HT-29 (cell line): ENCODE data around the gene ZDHHC8. TPM values are rescaled to one million over a fixed set of nuclear protein-coding genes. Genes with fewer than 3 reads are reported as not detected.

Experiments used
- DNase-seq: peaks from one replicate; pipeline ENCODE4 v3.0.0-alpha.2; 2015; ENCODE audit warnings: low spot score
- total RNA-seq: library from RNA; depleted of rRNA; stranded (reverse); fragments of >200 nt; shearing (Covaris generic); gene quantifications from 2 replicates; pipeline ENCODE4 v1.2.3, GENCODE V29; 2014; rRNA removed

Gene ZDHHC8, protein sequence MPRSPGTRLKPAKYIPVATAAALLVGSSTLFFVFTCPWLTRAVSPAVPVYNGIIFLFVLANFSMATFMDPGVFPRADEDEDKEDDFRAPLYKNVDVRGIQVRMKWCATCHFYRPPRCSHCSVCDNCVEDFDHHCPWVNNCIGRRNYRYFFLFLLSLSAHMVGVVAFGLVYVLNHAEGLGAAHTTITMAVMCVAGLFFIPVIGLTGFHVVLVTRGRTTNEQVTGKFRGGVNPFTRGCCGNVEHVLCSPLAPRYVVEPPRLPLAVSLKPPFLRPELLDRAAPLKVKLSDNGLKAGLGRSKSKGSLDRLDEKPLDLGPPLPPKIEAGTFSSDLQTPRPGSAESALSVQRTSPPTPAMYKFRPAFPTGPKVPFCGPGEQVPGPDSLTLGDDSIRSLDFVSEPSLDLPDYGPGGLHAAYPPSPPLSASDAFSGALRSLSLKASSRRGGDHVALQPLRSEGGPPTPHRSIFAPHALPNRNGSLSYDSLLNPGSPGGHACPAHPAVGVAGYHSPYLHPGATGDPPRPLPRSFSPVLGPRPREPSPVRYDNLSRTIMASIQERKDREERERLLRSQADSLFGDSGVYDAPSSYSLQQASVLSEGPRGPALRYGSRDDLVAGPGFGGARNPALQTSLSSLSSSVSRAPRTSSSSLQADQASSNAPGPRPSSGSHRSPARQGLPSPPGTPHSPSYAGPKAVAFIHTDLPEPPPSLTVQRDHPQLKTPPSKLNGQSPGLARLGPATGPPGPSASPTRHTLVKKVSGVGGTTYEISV
- total RNA-seq, result 62.9 and 94.8 TPM in 2 replicates

DNA sequence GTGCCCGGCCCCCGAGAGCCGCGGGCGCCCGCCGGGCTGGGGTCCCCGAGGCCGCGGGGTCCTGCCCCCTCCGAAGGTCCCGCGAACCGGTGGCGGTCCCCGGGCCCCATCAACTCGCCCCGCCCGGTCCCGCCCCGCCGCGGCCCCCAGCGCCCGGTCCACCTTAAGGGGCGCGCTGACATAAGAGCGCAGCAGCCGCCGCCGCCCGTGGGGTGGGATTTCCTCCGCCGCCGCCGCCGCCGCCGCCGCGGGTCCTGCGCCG is at the start of gene ZDHHC8:
ZDHHC8 (plus strand) TSS at position 208 of the 262 bp plus-strand sequence. CDS start 144 bp downstream, outside the sequence.
- no peak for DNase-seq

DNA sequence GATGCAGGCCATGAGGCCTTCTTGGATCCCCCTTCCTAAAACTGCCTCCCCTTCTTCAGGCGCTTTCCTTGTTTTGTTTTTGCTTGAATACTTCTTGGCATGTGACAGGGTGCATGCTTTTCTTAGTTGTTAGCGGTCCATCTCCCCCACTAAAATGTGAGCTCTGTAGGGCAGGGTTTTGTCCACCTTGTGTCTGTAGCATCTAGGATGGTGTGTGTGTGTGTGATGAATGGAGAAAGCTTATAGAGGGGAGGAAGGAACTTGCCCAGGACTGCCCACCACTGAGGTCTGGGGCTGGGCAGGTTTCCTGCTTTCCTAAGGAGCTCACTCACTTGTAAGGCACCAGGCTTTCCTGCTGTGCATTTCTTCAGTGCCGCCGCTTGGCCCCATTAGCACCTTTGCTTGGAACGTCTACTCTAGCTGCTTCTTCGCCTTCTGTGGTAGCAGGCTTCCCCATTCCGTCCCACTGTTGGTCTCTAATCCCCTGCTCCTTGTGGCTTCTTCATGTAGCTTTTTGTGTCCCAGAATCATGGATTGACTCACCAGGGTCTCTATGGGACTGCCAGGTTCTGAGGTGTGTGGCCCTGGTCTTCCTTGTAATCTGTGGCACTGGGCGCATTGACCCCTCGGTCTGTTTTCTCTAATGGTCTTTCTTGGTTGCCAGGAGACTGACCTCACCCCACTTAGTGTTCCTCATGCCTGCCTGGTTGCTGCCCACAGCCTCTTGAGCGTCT is 48.3 kb upstream of the ZDHHC8 start:
- no peak for DNase-seq

DNA sequence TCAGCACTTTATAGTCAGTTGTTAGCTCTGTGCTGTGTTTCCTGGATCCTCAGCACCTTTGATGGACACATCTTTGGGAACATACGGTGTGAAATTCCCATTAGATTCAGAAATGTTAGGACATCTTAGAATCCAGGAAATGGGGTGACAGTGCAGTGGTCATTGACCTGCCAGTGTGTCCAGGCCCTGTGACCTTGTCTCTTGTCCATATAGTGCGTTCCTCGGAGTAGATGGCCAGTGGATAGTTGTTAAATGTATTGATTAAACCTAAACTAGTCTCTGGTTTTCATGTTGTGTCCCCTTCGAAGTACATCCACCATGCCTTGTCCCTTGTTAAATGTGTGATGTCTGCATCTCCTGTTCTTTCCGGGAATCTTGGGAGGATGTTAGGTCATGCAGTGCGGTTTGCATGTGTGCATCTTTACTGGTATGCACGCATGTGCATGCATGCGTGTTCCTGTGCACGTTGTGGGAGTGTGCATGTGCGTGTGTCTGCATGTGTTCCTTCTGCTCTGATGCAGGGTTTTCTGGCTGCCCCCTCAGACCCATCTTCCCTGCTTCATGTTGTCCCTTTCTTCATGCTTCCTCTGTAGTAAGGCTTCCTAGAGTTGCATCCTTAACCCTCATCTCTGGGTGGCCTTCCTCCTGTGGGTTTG is 47.6 kb upstream of the ZDHHC8 start:
- no peak for DNase-seq

DNA sequence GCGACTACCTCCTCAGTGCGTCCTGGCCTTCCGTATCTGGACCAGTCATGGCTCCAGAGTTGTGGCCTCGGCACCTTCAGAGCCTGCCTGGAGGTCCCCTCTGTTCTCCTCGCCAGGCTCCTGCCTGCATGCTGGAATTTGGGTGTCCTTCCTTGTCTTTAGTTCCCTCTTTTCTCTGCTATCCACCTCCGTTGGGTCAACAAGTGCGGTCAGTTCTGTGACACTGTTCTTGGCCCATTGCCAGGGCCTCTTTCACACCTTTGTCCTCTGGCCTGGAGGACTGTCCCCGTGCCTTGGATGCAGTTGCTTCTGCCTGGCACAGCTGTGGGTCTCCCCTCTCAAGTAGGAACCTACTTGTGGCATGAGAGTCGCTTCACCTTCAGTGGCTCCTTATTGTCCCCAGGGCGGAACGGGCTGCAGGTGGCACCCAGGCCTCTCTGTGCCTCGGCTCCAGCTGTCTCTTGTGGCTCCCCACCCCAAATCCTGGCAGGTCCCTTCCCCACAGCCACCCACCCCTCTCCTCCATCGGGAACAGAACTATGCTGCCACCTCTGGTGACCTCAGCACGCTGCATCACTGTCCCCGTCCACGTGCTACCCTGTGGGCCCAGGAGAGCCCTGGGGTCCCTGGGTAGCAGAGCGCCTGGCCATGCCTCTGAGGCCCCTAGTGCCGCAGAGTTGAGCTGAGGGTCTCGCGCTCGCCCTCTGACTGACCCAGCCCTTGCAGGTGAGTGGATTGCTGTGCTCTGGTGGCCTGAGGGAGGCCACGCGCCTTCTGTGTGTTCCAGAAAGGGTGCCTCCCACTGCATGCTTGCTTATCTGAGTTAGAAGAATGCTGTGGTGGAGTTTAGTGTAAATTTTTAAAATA is 46.8 kb upstream of the ZDHHC8 start:
- peak; percentile 67 for DNase-seq

DNA sequence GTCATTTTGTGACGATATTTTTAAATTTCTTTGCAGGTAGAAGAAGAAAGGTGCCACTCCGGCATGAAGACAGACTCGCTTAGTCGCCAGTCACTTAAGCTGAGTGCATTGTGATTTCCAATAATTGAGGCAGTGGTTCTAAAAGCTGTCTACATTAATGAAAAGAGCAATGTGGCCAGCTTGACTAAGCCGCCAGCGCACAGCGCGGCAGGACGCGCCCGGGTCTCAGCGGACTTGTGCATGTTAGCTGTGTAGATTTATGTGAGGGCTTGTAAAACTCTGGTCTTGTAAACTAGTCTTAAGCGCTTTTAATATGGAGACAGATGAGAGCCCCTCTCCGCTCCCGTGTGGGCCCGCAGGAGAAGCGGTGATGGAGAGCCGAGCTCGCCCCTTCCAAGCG is 46.0 kb upstream of the ZDHHC8 start:
- DNase-seq, result no peak

DNA sequence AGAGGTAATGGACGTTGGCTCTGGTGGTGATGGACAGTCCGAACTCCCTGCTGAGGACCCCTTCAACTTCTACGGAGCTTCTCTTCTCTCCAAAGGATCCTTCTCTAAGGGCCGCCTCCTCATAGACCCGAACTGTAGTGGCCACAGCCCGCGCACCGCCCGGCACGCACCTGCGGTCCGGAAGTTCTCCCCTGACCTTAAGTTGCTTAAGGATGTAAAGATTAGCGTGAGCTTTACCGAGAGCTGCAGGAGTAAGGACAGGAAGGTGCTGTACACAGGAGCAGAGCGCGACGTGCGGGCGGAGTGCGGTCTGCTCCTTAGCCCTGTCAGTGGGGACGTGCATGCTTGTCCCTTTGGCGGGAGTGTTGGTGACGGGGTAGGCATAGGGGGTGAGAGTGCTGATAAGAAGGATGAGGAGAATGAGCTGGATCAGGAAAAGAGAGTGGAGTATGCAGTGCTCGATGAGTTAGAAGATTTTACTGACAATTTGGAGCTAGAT is 45.5 kb upstream of the ZDHHC8 start:
- DNase-seq, result no peak

DNA sequence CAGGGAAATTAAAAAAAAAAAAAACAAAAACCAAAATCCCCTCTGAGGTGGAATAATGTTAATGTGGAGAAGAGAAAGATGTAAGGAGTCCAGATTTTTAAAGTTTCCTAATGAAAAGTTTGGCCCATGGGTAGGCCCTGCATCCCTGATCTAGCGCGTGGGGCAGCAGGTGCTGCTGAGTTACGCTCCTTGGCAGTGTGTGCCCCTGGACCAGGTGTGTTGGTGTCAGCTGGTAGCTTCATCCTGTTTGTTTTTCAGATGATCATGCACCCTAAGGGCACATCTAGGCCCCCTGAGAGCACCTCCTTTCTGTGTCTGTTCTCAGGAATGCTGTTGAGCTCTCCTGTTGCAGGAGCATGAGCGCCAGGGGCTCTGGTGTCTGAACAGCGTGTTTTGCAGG is 44.8 kb upstream of the ZDHHC8 start:
- DNase-seq, result no peak

DNA sequence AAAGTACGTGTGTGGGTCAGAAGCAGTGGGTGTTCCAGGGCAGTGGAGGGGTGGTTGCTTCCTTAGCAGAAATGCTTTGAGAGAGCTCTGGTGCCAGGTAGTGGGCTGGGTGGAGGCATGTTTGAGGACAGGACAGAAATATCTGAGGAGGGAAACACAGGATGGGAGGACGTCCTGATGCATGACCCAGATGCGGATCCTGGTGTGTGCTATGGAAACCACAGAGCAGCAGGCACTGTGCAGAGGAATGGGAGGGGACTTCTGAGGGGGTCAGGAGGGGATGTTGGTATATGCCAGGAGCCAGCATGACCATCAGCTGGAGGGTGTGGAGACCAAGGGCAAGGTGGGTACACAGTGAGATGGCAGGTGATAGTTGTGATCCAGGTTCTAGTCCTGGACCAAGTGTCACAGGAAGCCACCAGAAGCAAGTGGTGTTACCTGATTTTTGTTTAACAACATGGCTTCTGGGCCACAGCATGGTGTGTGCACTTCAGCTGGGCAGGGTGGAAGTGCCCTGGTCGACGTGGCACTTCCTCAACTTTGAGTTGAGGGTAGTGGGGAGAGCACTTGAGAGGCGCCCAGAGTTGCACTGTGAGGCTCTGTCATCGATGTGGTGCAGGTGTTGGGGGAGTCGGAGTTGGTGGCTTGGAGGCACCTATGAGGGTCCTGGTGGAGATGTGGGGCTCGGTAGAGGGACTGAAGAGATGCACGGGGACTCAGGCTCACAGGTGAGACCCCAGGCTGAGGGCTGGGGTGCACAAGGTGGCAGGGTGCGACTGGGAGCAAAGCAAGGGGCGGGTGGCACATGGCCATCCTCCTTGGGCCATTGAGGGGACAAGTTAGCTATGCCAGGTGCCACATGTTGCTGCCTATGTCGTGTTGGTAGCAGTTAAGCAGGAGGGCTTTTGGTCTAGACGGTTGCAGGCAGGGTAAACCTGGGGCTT is 44.0 kb upstream of the ZDHHC8 start:
- no peak for DNase-seq

DNA sequence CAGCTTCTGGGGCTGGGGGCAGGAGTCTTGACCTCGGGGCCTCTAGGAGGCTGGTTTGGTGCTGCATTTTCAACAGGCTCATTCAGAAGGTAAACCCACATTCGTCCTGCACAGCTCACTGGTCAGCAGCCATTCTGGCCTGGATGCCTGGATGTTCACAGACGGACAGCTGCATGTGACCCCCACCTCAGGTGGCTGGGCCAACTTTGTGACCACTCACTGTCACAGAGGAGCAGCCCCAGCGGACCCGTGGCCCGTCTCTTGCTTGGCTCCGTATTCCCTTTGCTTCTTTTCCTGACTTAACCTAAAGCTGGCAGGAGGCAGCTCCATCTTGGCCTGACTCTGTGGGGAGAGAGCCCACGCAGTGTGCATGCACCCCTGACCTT is 43.3 kb upstream of the ZDHHC8 start:
- DNase-seq, result no peak

DNA sequence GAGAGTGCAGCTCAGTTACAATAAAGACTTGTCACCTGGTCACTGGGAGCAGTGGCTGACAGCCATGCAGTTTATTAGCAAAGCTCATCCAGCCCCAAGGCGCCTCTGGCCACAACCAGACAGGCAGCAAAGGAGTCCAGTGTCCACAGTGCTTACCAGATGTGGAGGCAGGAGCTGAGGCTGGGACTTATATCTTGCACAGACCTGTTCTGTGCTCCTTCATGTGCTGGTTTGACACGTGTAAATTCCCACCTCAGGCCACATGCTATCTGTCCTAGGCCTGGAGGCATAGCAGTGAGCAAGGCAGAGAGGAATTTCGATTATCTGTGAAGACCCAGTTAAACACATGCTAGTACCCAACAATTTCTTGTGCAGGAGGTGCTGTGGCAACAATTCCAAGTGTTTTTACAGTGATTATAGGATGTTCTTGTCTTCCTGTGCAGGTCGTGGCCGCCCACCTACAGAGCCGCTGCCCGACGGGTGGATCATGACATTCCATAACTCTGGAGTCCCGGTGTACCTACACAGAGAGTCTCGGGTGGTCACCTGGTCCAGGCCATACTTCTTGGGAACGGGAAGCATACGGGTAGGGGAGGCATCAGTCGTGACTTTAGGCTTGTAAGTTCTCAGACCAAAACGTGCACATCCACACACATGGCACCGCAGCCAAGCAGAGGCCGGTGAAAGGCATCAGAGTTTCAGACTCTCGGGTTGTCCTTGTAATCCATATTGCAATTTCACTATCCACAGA is 42.2 kb upstream of the ZDHHC8 start:
- no peak for DNase-seq

DNA sequence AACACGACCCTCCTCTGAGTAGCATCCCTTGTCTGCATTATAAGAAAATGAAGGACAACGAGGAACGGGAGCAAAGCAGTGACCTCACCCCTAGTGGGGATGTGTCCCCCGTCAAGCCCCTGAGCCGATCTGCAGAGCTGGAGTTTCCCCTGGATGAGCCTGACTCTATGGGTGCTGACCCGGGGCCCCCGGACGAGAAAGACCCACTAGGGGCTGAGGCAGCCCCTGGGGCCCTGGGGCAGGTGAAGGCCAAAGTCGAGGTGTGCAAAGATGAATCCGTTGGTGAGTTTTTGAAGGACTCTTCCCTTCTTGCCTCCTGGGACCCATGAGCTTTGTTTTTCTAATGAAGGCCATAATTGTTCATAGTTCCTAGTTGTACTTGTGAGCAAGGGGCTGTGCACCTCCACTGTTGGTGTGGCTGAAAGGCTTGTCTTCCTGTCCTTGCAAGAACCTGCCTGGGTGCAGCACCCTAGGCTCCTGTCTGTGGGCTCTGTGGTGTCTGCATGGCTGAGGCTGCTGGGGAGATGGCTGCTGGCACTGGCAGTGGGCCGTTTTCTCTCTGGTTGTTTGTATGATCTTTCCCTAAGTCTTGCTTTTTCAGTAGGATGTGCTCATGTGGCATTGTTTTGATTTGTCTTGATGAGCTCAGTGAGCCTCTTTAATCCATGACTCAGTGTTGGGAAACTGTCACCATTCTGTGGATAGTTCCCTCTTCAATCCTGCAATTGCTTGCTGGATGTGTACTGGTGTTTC is 41.5 kb upstream of the ZDHHC8 start:
- DNase-seq, result no peak

DNA sequence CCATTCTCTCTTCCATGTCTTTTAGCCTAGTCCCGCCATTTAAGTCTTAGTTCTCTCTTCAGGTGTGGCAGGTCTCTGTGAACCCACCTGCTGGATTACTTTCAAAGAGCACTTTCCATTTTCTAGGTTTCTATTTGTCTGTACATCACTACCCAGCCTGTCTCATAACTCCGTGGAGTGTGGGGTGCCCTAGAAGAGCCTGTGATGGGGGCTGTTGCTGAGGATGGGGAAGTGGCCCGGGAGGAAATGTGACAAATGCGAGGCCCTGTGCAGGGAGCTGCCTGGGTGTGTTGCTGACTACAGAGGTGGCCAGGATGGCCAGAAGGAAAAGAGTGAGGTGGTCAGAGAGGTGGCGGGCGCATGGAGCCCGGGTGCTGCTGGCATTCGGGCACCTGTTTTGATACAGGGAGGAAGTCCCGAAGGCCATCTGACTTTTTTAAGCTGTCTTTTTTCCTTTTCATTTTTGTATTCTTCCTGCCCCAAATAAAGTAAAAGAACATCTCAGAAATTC is 40.8 kb upstream of the ZDHHC8 start:
- DNase-seq, result no peak

DNA sequence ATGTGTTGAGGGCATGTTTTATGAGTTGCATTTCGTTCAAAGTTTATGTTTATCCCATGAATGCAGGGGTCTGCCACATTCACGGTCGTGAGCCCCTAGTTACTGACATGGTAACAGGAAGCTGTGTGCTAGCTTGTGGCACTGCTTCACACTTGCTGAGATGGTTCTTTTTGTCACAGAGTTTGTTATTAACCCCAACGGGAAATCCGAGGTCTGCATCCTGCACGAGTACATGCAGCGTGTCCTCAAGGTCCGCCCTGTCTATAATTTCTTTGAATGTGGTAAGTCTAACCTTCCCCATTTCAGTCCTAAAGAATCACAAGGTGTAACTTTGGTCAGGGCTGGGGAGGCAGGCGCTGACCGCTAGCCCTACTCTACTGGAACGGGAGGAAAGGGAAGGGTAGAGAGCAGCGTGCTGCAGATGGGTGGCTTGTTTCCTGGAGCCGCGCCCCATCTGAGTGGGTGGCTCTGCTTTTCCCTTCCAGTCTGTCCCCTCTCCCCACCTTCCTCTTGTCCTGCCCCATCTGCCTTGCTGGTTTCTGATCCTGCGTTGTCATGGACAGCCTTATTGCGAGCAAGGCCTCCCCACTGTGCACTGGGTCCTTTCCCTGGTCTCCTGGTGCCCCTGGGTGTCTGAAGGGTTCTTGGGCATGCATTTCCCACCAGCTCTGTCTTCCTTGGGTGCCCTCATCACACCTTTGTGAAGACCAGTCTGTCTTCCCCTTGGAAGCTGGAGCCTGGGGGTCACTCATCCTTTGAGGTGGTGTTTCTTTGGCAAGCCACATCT is 39.7 kb upstream of the ZDHHC8 start:
- no peak for DNase-seq

DNA sequence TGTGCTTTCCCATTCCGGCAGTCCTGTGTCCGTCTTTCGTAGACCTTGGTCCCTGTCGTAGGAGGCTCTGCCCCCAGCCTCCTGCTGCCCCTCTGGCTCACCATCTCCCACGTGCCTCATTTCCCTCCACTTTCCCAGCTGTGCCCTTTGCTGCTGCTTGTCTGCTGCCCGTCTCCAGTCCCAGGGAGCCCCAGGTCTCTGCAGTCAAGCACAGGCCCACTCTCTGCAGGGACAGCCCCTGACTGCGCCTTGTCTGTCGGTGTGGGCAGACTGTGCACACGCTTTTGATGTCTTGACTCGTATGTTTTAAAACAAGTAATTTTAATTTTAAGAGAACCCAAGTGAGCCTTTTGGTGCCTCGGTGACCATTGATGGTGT is 39.1 kb upstream of the ZDHHC8 start:
- DNase-seq, result no peak

DNA sequence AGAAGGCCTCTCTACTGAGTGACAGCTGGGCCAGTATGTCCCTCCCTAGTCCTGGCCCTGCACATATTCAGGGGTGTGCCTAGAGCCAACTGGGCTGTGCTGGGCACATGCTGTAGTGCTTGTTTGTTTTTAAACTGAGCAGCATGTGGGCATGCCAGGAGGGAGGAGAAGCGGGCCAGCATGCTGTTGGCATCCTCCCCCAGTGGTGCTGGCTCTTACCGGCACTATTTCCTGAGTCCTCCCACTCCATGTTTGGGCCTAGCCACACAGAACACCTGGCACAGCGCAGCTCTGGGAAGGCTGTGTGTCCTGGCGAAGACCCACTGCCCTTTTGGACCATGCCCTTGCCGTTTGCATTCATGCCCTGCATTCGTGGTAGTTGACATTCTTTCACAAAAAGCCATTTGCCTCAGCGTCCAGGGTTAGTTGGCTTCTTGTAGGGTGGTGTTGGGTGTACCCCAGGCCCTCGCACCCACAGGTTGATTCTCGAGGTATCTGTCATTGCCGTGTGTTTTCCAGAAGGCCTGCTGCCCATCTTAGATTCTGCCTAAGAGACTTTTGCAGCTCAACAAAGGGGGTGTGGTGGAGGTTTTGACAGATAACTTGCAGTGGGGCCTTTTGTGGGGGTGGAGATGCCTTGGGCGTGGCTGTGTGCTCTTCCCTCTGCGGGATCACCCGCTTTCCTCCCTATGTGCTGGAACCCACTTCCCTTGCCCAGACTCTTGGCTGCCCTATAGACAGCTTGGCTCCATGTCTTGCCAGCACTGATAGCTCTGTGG is 38.0 kb upstream of the ZDHHC8 start:
- no peak for DNase-seq

DNA sequence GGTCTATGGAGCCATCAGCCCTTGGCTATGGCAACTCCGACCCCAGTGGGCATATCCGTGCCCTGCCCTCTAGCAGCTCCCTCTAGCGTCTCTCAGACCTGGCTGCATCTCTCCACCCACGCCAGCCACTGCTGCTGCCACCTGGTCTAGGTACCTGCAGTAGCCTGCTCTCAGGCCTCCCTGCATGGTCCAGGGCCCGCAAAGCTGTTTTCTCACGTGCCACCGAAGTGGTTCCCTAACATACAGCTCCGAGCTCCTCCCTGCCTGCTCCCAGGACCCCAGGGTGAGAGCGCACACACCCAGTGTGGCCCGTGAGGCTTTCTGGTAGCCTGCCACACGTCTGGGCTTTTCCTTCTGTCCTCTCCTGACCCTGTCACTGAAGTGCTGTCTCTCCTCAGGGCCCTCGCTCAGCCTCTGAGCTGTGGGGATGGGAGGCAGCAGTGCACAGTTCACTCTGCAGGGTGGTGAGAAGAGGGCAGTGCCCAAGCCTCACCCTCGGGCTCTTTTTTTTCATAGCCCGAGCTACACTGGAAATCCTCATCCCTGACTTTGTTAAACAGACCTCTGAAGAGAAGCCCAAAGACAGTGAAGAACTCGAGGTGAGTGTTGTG is 37.3 kb upstream of the ZDHHC8 start:
- no peak for DNase-seq
